RPMI7951 (cell line): ENCODE results near the gene TAPT1. TPM values are rescaled to one million over a fixed set of nuclear protein-coding genes. Genes with fewer than 3 reads are reported as not detected.
A peak's percentile ranks its signal among the peaks of the same experiment; 100 is the strongest.
"Not testable (repeated sequence)": the region's sequence is repeated elsewhere in the genome, so short reads cannot be mapped to it uniquely, and the experiment has no call there.

Experiments
- DNase-seq: peaks from one replicate; pipeline ENCODE4 v3.0.0-alpha.2; 2012; ENCODE audit warnings: low read depth
- total RNA-seq: library from RNA; depleted of rRNA; stranded (reverse); fragments of >200 nt; shearing (Covaris generic); gene quantifications from 2 replicates; pipeline ENCODE4 v1.2.3, GENCODE V29; 2014

TAPT1 gene
- total RNA-seq, 1 experiment from 2014 or later = 16.8 TPM

- DNase-seq = no peak
These were observed 14.0 kb downstream of the TAPT1 start for GRCh38 chr4:16212138-16212782.

GRCh38 chr4:16207409-16207808 lies 18.9 kb downstream of the TAPT1 start:
- no peak for DNase-seq

GRCh38 chr4:16206848-16207247 lies 19.4 kb downstream of the TAPT1 start:
- no peak for DNase-seq

- DNase-seq = no peak
These were observed 20.0 kb downstream of the TAPT1 start for GRCh38 chr4:16206301-16206700.

GRCh38 chr4:16205298-16206164 lies 20.7 kb downstream of the TAPT1 start:
- peak; percentile 14 for DNase-seq

GRCh38 chr4:16204505-16204904 lies 21.8 kb downstream of the TAPT1 start:
- DNase-seq = no peak

- no peak for DNase-seq
These were observed 23.2 kb downstream of the TAPT1 start for GRCh38 chr4:16203083-16203482.

- DNase-seq = no peak
These were observed 23.7 kb downstream of the TAPT1 start for GRCh38 chr4:16202598-16202997.

- DNase-seq = peak; percentile 10
These were observed 27.2 kb downstream of the TAPT1 start for GRCh38 chr4:16199093-16199492.

- DNase-seq = no peak
These were observed 28.2 kb downstream of the TAPT1 start for GRCh38 chr4:16197876-16198665.

GRCh38 chr4:16196482-16197393 lies 29.5 kb downstream of the TAPT1 start:
- DNase-seq = peak; percentile 76

- no peak for DNase-seq
These were observed 31.1 kb downstream of the TAPT1 start for GRCh38 chr4:16195209-16195608.

- not testable (repeated sequence) for DNase-seq
These were observed 31.5 kb downstream of the TAPT1 start for GRCh38 chr4:16194798-16195197.

- peak; percentile 15 for DNase-seq
These were observed 32.1 kb downstream of the TAPT1 start for GRCh38 chr4:16194214-16194613.

- no peak for DNase-seq
These were observed 33.4 kb downstream of the TAPT1 start for GRCh38 chr4:16192631-16193518.

GRCh38 chr4:16192057-16192456 lies 34.2 kb downstream of the TAPT1 start:
- DNase-seq = no peak

GRCh38 chr4:16187455-16187854 lies 38.8 kb downstream of the TAPT1 start:
- no peak for DNase-seq

- DNase-seq = no peak
These were observed 39.3 kb downstream of the TAPT1 start for GRCh38 chr4:16186986-16187385.

- no peak for DNase-seq
These were observed 42.7 kb downstream of the TAPT1 start for GRCh38 chr4:16183604-16184003.

- no peak for DNase-seq
These were observed 49.6 kb downstream of the TAPT1 start for GRCh38 chr4:16176621-16177020.
